Fibroblast of pulmonary artery (primary cell): Measurements from ENCODE around the gene FAM20B.

Experiments
- DNase-seq: peaks from one replicate; pipeline ENCODE4 v3.0.0-alpha.2; 2010; ENCODE audit warnings: low read depth
- H3K4me3 ChIP-seq: replicated peaks from 2 replicates; pipeline ENCODE4 v1.5.1; 2011; ENCODE audit warnings: low read depth, mild to moderate bottlenecking, control low read depth, low read length, moderate library complexity
- TF ChIP-seq, protein P1 (sequence below): IDR thresholded peaks from 2 replicates; pipeline ENCODE4 v1.5.1; 2011; ENCODE audit warnings: mild to moderate bottlenecking, control low read depth, low read length, inconsistent platforms; ENCODE audit errors: missing control alignments

FAM20B gene

DNA sequence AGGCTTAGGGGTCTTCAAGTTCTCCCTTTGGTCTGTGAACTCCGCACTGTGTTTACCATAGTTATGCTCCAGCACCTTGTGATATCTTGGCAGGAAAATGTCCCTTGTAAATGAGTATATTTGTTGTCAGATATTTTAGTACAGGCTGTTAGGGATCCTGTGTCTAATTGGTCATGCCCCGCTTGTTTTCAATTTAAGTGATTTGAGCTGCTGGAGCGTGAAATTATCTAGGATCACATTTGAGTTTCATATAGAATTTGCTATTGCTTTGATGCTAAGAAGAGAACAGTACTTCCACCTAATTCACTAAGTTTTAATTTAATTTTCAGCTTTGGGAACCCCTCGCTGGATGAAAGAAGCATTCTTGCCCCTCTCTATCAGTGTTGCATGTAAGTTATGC is 40.8 kb downstream of the FAM20B start:
- DNase-seq: no peak
- TF ChIP-seq, protein P1, sequence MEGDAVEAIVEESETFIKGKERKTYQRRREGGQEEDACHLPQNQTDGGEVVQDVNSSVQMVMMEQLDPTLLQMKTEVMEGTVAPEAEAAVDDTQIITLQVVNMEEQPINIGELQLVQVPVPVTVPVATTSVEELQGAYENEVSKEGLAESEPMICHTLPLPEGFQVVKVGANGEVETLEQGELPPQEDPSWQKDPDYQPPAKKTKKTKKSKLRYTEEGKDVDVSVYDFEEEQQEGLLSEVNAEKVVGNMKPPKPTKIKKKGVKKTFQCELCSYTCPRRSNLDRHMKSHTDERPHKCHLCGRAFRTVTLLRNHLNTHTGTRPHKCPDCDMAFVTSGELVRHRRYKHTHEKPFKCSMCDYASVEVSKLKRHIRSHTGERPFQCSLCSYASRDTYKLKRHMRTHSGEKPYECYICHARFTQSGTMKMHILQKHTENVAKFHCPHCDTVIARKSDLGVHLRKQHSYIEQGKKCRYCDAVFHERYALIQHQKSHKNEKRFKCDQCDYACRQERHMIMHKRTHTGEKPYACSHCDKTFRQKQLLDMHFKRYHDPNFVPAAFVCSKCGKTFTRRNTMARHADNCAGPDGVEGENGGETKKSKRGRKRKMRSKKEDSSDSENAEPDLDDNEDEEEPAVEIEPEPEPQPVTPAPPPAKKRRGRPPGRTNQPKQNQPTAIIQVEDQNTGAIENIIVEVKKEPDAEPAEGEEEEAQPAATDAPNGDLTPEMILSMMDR: no peak

DNA sequence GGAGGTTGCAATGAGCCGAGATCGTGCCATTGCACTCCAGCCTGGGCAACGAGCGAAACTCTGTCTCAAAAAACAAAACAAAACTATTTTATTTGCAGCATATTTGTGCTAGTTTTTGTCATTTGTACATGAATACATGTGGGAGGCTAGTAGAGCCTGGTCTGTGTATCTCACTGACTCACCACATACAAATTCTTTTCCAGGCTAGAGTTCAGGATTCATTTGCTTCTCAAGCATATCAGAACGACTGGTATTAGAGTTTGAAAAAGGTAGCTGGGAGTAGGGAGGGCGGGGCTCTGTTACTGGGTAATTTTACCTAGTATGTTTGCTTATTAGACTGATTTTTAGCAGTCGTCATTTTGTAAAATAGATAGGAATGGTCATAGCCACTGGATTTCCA is 51.7 kb downstream of the FAM20B start:
- TF ChIP-seq, protein P1: no peak
- DNase-seq: peak; percentile 73
- no peak overlapping the region for H3K4me3 ChIP-seq

More for the DNA sequence above, 40.8 kb downstream of the FAM20B start:
- no peak overlapping the region for H3K4me3 ChIP-seq

DNA sequence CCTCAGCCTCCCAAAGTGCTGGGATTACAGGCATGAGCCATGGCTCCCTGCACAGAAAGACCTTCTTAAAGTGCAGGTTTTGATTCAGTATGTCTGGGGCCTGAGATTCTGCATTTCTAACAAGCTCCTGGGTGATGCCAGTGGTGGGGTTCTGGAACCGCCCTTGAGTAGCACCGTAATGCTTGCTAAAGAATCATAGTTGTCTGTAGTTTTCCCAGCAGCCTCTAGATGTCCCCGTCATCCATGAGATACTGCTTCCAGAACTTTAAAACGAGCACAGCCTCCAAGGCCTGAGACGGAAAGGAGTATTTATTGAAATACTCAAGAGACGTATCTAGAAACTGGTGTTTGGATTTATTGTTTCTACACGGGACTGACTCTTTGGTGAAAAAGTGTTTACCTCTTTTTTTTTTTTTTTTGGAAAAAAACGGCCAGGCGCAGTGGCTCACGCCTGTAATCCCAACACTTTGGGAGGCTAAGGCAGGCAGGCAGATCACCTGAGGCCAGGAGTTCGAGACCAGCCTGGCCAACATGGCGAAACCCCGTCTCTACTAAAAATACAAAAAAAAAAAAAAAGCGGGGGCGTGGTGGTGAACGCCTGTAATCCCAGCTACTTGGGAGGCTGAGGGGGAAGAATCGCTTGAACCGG is 53.5 kb downstream of the FAM20B start:
- H3K4me3 ChIP-seq: no peak overlapping the region
- TF ChIP-seq, protein P1: peak; percentile 74
- DNase-seq: peak; percentile 89

GRCh38 chr1:179080866-179081686 is 55.4 kb downstream of the FAM20B start:
- TF ChIP-seq, protein P1: no peak
- H3K4me3 ChIP-seq: peak overlapping the region; percentile 79
- no peak for DNase-seq

DNA sequence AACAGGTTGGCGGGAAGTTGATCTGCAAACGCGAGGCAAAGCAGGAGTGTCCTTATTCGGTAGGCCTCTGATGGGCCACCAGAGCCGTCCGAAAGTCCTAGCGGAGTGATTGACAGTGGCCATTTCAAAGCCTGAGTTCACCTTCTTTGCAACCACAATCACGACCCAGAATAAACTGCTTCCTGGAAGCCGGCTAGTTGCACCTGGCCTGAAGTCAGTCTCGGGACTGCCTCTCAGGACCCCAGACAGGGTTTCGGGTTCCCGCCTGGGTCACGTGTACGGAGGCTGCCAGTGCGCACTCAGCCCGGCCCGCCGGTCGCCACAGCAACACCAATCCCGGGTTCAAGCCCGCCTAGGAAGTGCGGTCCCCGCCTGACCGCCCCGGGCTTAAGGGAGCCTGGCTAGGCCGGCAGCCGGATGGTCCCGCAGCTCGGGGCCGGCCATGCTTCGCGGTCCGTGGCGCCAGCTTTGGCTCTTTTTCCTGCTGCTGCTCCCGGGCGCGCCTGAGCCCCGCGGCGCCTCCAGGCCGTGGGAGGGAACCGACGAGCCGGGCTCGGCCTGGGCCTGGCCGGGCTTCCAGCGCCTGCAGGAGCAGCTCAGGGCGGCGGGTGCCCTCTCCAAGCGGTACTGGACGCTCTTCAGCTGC is 56.1 kb downstream of the FAM20B start, which contains the start of gene TOR3A:
Gene TOR3A (plus strand): TSS at position 384 of the 646 bp plus-strand sequence. CDS start 59 bp downstream, at position 443.
- TF ChIP-seq, protein P1: no peak
- peak; percentile 86 for DNase-seq
- H3K4me3 ChIP-seq: peak within 1 kb of the TSS; percentile 79

GRCh38 chr1:179082333-179082998 is 56.8 kb downstream of the FAM20B start:
- TF ChIP-seq, protein P1: no peak
- H3K4me3 ChIP-seq: peak overlapping the region; percentile 79
- DNase-seq: peak; percentile 16
